GM21381 (cell line): ENCODE results near the gene MACROD2.
A peak's percentile ranks its signal among the peaks of the same experiment; 100 is the strongest.

ENCODE experiments used
- ATAC-seq: cut with Tn5 transposase; IDR thresholded peaks from one replicate; pipeline ENCODE4 v1.9.1; 2021; ENCODE audit warnings: mild to moderate bottlenecking, moderate library complexity; ENCODE audit not compliant: unreplicated experiment

The MACROD2 gene

DNA sequence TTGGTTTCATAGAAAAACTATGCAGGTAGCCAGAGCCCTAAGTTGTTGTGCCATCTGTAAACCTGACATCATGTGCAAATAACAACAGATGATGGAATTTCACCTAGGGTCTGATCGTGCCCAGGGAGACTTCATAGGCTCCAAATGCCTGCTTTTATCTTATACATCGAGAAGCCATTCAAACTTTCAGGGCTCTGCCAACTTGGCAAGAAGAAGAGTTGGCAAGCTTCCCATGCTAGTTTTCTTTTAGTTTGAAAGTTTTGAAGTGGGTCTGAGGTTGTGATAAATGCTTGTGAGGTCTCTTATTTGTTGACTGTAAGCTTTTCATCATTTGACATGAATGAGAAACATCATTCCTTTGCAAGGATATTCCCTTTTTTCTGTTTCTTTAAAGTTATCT lies 517.5 kb downstream of the MACROD2 start:
- no peak for ATAC-seq

DNA sequence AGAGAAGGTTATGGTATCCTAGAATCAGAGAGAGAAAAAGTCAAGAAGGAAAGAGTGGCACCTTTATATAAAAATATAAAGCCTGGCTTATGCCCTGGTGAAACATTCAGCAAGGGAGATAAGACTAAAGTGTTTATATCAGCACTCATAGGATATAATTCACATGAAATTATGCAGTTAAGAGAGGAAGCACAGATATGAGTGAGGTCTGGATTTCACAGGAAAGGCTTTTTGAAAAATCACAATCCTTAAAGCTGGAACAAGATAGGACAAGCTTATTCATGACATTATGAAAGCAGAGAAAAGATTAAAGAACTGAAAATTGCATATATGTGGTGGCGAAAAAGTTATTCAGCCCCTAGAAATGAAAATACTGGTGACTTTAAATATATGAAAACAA lies 523.3 kb downstream of the MACROD2 start:
- ATAC-seq, result no peak

DNA sequence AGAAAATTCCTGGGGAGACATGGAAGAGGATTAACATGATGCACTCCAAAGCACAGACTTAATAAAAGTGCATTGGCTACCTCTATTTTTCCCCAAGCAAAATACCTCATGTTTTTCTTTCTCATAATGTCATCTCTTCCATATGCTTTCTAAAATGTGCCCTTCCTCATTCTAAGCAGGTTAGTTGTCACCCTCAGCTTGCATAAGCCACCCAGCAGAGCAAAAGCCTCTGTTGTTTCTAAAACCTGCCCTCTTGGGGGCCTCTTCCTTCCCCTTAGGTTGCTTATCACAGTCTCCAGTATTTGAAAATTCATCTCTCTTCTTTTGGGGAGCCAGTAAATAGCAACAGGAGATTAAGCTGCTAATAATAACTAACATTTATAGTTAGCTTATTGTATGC lies 525.7 kb downstream of the MACROD2 start:
- ATAC-seq, result no peak

DNA sequence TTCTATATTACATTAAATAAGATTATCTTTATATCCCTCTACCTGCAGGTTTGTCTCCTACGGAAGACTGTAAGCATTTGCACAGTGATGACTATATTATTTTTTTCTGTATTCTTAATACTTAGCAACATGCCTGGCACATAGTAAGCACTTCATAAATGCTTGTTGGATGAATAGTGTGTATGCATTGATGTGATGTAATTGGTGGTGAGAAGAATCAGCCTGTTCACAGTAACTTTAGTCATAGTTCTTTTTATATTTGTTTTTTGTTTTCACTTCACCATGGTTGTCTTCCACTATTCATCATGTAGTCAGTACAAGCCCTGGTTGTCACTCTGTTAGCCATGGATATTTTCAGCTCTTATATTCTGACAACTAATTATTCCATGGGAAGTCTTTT lies 526.1 kb downstream of the MACROD2 start:
- no peak for ATAC-seq

DNA sequence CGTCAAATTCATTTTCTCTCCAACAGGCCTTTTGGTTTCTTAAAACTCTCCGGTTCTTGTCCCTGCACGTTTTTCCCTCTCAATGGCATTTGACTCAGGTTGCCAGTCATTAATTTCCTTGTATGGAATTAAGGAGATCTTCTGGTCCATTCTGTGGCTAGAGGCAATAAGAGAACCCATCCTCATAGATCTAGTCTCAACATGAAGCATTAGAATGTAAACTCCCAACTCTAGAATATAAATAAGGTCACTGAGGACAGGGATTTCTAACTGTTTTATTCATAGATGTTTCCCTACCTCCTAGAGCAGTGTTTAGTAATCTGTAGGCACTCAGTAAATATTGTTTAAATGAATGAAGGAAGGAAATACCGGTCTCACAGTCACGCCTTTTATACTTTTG lies 527.3 kb downstream of the MACROD2 start:
- no peak for ATAC-seq

DNA sequence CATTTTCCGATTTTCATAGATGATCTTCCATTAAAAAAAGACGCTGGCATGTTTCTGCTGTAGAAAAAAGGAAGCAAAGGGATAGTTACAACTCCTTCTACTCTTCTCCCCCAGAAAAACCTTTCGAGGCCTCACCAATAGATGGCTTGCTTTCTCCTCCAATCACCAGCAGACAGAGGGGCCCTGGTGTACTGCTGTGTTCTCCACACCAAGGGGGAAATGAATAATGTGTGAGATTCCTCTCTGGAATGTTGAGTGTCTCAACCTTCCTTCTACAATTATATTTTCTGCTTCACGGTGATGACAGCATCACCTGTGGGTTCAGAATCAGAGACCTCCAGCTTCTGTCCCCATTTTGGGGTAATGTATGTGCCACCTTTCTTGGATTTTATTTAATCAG lies 527.8 kb downstream of the MACROD2 start:
- no peak for ATAC-seq

DNA sequence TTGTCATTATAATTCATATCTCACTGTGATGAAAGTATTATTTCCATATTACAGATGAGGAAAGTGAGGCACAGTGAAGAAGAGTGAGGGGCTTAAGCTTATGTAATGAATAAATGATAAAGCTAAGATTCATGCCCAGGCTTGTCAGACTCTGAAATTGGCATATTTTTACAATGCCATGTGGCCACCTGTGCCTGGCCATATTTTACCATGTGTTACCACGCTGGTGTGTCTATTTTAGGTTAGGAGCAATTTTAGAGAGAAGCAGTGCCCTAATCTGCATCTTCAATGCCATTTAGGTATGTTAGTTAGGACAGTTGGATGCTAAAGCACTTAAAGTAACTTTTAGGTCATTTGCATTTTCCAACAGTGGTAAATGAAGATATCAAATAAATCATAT lies 530.1 kb downstream of the MACROD2 start:
- no peak for ATAC-seq

DNA sequence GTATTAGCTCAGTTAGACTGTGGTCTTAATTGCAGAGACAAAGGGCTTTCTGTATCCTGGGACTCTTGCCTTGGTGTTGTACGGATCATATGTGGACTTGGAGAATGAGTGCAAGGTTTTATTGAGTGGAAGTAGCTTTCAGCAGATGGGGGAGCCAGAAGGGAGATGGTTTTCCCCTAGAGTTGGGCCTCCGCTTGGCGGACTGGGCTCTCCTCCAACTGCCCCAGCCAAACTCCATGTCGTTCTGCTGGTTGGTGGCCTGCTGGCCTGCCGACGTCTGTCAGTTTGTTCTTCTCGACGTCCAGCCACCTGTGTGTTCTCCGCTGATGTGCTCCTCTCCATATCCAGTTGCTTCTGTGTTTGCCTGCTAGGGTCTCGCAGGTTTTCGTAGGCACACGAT lies 531.6 kb downstream of the MACROD2 start:
- no peak for ATAC-seq

DNA sequence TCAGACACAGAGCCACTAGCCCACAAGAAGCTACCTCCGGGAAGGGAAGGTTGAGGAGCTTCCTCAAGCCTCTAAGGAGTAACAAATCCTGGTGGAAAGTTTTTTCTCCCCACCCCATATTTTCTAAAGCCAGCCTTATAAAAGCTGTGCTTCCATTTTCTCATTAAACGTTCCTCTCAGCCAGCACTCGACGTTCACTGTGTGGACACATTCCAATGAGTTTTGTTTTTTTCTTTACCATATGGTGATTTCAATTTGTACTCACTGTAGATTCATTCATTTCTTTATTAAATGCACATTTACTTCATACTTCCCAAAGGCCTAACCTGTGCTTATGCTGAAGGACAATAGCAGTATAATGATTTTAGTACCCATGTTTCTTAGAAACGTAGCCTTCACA lies 536.5 kb downstream of the MACROD2 start:
- ATAC-seq, result no peak

DNA sequence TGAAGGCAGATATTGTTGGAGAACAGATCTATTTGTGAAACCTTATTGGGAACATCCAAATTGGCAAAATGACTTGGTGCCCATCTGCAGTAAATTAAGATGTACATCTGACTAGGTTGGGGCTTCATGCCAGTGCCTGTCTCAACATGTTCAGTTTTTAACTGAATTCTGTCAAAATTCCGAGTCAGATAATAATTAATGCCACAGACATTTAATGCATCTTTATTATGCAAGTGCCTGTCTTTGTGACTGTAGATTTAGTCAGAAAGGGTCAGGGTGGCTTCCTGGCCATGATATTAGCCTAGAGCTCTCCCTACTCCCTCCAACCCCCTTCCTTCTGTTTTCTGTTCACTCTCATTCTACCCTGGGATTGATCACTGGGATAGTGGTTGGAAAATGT lies 541.4 kb downstream of the MACROD2 start:
- no peak for ATAC-seq

DNA sequence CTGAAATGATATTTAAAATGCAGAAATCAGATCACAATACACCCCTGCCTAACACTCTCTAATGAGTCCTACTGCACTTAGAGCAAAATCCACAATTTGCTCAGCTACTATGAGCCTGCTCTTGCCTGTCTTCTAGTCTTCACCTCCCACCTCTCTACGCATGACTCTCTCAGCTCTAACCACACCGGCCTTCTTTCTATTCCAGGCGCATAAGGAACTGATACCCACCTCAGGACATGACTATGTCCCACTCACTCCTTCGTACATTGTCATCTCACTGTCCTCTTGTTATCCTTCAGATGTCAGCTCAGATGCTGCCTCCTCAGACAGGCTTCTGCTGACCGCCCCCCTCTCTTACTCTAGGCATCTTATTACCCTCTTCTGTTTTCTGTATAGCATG lies 543.1 kb downstream of the MACROD2 start:
- peak; percentile 99 for ATAC-seq

DNA sequence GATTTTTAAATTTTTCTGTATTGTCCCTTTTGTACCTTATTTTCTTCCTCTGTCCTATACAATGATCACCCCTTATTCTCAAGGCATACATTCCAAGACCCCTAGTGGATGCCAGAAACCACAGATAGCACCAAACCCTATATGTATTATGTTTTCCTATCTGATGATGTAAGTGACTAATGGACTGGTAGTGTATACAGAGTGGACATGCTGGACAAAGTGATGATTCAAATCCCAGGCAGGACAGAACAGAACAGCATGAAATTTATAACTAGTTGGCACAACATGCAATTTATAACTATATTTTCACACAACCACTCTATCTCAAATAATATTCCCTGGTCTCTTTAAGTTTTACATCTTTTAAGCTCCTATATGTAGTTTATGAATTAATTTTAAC lies 547.7 kb downstream of the MACROD2 start:
- no peak for ATAC-seq

DNA sequence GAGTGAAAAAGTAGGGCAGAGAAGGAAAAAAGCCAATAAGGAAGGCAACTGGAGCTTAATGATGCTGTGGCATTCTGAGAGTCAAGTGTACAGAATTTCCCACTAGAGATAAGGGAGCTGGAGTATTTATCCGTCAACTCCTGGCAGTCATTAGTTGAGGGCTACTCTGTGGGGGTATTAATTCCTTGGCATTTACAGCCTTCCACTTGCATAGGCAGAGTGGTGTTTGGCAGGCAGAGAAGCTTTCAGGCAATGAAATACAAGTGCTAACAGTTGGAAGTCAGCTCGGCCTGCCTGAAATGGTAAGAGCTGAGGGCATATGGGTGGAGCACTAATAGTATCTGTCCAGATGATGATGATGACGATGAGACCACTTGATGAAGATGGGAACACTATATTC lies 549.4 kb downstream of the MACROD2 start:
- ATAC-seq, result no peak

DNA sequence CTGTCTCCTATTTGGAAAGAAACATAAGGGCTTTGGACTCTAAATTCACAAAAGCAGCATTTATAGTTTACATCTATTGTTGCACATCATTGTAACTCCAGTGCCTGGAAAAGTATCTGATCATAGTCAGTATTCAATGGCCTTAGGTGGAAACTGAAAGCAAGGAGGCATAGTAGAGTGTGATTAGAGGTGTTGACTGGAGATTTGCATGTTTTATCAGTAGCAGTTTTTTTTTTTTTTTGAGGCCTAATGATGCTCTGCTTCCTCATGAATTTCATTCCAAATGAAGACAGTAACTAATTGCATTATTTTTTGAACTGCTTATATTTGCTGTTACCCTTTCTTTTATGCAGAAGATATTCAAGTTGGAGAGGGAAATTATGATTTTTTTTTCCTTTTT lies 555.3 kb downstream of the MACROD2 start:
- no peak for ATAC-seq

DNA sequence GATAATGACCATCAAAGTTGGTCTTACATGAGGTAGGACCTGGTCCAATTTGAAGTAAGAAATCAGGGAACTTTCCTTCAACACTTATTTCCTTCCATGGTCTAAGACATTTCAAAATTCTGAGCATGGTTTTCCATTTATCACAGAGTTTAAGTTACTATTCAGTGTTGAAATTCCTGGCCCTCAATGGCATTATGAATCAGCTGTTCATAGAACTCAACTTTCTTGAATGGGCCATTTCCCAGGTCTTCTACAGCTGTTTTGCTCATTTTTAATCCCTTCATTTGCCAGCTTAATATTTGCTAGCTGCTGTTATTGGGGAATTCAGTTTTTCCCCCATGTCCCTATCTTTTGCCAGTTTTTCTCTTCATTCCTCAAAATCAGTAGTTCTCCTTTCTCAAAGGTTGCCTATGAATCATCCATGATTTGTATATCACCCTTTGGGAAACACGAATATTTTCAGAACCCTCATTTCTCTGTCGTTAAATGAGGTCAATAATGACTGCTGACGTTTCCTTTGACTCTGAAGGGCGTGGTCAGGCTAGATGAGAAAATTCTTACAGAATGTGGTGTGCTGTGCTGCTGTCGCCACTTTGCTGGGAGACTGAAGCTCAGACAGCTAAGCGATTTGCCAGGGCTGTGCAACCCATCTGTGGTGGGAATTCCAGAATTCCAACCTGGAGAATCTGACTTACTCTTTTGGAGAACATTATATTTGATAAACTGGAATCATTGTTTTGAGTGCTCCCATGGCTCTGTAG lies 558.6 kb downstream of the MACROD2 start:
- ATAC-seq, result no peak

DNA sequence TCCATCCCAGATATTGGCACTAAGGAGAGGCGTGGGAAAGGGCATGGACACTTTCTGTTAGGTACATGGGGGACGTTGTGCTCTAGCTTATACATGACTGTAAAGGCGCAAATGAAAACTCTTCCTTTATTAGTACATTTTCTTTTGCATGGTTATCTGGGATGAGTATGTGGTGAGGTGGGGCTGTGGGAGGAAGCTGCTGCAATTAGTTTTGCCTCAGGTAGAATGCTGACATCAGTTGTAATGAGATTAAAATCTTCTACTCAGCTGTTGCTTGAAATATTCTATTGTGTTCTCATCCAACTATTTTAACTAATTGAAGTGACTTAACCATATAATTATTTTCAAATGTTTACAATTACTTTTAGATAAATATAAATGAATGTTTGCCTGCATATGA lies 560.4 kb downstream of the MACROD2 start:
- no peak for ATAC-seq

DNA sequence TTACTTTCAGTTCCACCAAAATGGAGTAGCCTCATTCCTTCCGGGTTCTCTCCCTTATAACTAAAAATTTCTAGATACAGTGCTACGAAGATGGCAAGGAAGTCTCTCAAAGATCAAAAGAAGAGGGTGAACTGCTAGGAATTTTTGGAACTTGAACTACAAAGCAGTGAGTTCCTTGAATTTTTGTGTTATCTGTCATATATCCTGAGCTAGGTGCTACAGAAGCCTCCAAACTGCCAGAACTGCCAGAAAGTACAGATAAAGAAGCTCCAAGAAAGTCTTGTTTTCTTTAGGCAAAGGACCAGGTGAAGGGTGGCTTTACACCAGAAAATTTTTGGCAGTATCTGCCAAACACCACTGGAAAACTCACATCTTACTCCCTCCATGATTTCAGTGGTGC lies 560.9 kb downstream of the MACROD2 start:
- ATAC-seq, result no peak

DNA sequence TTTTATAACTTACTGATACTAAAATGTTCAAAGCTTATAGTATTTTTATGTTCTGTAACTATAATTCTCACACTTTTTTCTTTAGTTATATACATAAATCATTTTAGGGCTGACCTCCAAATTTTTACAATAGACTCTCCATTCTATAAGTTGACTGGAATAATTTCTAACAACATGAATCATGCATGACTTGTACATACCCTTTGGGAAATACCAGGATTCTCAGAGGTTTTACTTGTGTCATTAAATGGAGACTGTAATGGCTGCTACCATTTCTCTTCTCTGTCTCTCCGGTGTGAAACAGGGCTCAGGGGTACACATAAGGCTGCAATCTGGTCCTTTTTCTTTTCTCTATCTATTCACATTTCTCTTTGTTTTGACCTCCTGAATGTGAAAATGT lies 564.3 kb downstream of the MACROD2 start:
- no peak for ATAC-seq

DNA sequence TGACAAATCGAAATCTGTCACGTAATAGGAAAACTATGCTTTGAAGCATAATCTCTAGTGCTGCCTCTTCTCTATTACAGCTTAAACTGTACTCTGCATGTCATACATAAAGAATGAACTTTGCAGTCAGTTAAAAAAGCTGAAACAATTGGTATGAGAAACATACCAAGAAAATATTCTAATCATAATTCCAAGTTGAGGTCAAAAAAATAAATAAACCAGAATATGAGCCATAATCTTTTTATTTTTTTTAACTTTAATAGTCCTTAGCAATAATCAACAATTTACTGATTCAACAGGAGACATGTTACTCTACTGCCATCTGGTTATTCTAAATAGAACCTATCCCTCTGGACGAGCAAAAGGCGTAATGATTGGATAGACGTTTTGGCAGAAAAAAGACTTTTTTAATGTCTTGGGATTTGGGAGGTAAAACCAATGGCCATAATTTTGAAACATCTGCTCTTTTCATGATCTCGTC lies 566.5 kb downstream of the MACROD2 start:
- no peak for ATAC-seq

DNA sequence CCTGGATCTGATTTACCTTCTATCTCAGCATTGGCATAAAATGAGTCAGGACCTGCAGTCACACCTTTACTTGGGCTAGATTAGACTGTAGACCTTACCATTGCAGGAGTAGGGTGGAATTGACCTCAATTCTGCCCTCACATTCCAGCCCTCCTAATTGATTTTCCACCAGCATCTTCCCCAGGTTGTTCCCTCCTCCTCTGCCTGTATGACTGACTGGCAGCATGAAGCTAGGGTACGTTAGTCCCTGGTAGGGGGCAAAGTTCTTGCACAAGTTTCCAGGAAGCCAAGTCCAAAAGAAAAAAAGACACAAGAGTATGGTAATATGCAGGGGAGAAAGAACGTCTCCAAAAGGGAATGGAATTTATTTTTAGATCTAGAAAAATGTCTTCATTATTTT lies 567.7 kb downstream of the MACROD2 start:
- no peak for ATAC-seq

DNA sequence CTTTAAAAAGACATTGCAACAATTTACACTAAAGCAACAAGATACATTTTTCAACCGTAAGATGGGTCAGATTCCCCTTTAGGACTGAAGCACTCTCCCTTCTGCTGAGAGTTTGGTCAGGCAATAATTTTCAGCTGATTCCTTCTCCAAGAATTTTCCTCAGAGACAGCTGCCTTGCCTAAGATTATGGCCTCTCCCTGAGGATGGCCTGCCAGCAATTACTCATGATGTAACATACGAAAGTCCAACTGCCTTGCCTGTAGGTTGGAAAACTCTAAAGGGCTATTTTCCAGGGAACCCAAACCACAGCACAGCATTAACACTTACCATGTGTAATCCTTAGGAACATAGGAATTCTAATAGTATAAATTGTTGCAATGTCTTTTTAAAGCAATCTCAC lies 571.2 kb downstream of the MACROD2 start:
- ATAC-seq, result no peak

DNA sequence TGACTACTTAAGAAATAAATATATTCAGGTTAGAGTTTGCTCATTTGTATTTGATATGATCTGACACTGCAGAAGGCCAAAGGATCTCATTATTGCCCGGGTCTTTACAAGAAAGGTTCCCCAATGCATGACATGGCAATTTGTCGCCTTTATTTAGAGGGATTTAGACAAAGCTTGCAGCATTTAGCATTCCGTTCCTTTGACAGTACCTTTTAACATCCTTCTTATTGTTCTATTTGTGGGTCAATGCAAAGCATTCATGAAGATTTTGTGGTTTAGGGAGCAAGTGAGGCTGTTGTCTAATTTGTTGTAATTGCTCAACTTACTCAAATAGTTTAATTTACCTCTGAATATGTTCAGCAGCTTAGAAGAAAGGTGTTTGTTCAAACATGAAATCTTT lies 572.9 kb downstream of the MACROD2 start:
- no peak for ATAC-seq

DNA sequence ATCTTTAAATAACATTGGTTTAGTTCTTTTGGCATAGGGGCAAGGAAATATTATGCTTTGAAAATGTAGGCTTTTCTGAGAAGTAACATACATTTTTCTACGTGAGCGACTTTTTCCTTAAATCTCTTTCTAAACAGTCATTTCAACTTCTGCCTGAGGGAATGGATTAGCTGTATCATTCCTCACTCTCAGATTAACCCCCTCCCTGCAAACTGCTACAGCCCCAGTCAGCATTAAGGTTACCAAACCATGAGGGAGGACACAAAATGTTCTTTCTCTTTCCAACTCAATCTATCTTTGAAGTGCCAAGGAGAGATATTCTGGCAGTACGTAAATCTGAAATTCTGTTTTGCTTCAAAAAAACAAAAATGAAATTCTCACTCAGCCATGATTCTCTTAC lies 573.4 kb downstream of the MACROD2 start:
- no peak for ATAC-seq
